Mesendoderm (in vitro differentiated cells): ENCODE data around the gene FAM199X.

Source experiments
- DNase-seq: peaks from one replicate; pipeline ENCODE4 v3.0.0; 2013
- H2AK5ac ChIP-seq: 2 replicates; pipeline ENCODE4 v1.6.1; 2013; ENCODE audit warnings: low read length, inconsistent platforms
- H2BK120ac ChIP-seq: 2 replicates; pipeline ENCODE4 v1.6.1; 2013; ENCODE audit warnings: low read depth, mild to moderate bottlenecking, low read length, moderate library complexity, mixed read lengths
- H2BK15ac ChIP-seq: replicated peaks from 2 replicates; pipeline ENCODE4 v1.6.1; 2013; ENCODE audit warnings: low read depth, mild to moderate bottlenecking, moderate library complexity
- H2BK5ac ChIP-seq: 2 replicates; pipeline ENCODE4 v1.6.1; 2013; ENCODE audit warnings: low read length, inconsistent platforms
- H3K18ac ChIP-seq: 2 replicates; pipeline ENCODE4 v1.6.1; 2013; ENCODE audit warnings: mild to moderate bottlenecking, low read length, mixed read lengths
- H3K23ac ChIP-seq: one replicate; pipeline ENCODE4 v1.6.1; 2013; ENCODE audit warnings: low read length
- H3K27ac ChIP-seq: 2 replicates; pipeline ENCODE4 v1.5.1; 2013; ENCODE audit warnings: low read depth, mild to moderate bottlenecking, inconsistent platforms, low read length, moderate library complexity
- H3K27me3 ChIP-seq: 2 replicates; pipeline ENCODE4 v1.6.1; 2013; ENCODE audit warnings: low read length, control low read depth, mild to moderate bottlenecking, inconsistent platforms; ENCODE audit not compliant: insufficient read depth, poor library complexity
- H3K36me3 ChIP-seq: 2 replicates; pipeline ENCODE4 v1.6.1; 2013; ENCODE audit warnings: low read length, inconsistent platforms; ENCODE audit not compliant: control insufficient read depth, insufficient read depth
- H3K4ac ChIP-seq: one replicate; pipeline ENCODE4 v1.6.1; 2013; ENCODE audit warnings: low read depth, mild to moderate bottlenecking, low read length, moderate library complexity
- H3K4me1 ChIP-seq: 2 replicates; pipeline ENCODE4 v1.6.1; 2013; ENCODE audit warnings: low read depth, low read length, inconsistent platforms; ENCODE audit not compliant: control insufficient read depth
- H3K4me2 ChIP-seq: 2 replicates; pipeline ENCODE4 v1.6.1; 2013; ENCODE audit warnings: low read length
- H3K4me3 ChIP-seq: 2 replicates; pipeline ENCODE4 v1.5.1; 2013; ENCODE audit warnings: mild to moderate bottlenecking, low read length
- H3K56ac ChIP-seq: one replicate; pipeline ENCODE4 v1.6.1; 2013; ENCODE audit warnings: low read length
- H3K79me1 ChIP-seq: 2 replicates; pipeline ENCODE4 v1.6.1; 2013; ENCODE audit warnings: low read length, inconsistent platforms
- H3K79me2 ChIP-seq: 2 replicates; pipeline ENCODE4 v1.6.1; 2013; ENCODE audit warnings: mild to moderate bottlenecking, low read length; ENCODE audit not compliant: control insufficient read depth, insufficient read depth
- H3K9ac ChIP-seq: 2 replicates; pipeline ENCODE4 v1.6.1; 2013; ENCODE audit warnings: low read length, inconsistent platforms
- H4K5ac ChIP-seq: one replicate; pipeline ENCODE4 v1.6.1; 2013; ENCODE audit warnings: low read length
- H4K8ac ChIP-seq: one replicate; pipeline ENCODE4 v1.6.1; 2013; ENCODE audit warnings: low read depth, mild to moderate bottlenecking, control low read depth, low read length, moderate library complexity
- WGBS: extraction: QIAGEN DNeasy Blood & Tissue Kit; methylation state at CpG from one replicate; pipeline ENCODE4 v1.1.7; 2013; ENCODE audit warnings: low lambda C conversion rate, missing lambda C conversion rate; ENCODE audit not compliant: insufficient coverage; ENCODE audit errors: extremely low coverage; 5-methylcytosine and 5-hydroxymethylcytosine counted together

Gene FAM199X

GRCh38 chrX:104172788-104173187 is 6.5 kb downstream of the FAM199X start:
- no peak overlapping the region for H3K4me2 ChIP-seq
- no peak overlapping the region for H3K4ac ChIP-seq
- no peaks in the 10 kb centered on the region for H3K79me1 ChIP-seq
- H2BK15ac ChIP-seq, result no peak overlapping the region
- H3K79me2 ChIP-seq, result no peaks in the 10 kb centered on the region
- H4K8ac ChIP-seq, result no peak overlapping the region
- H3K4me1 ChIP-seq, result no peaks in the 10 kb centered on the region
- no peak overlapping the region for H3K9ac ChIP-seq
- no peak overlapping the region for H3K56ac ChIP-seq
- no peak overlapping the region for H3K27ac ChIP-seq
- no peak overlapping the region for H3K23ac ChIP-seq
- no CpG with 5 or more reads among the region's 2 CpGs for WGBS
- DNase-seq, result no peak
- no peak overlapping the region for H4K5ac ChIP-seq
- no peaks in the 10 kb centered on the region for H3K36me3 ChIP-seq
- no peaks in the 10 kb centered on the region for H3K27me3 ChIP-seq
- H2AK5ac ChIP-seq, result no peak overlapping the region
- H3K4me3 ChIP-seq, result no peak overlapping the region
- no peak overlapping the region for H2BK120ac ChIP-seq
- no peak overlapping the region for H3K18ac ChIP-seq
- H2BK5ac ChIP-seq, result no peak overlapping the region

GRCh38 chrX:104173841-104174240 is 7.6 kb downstream of the FAM199X start:
- Histone ChIP-seq H3K9ac (no peak overlapping the region), H2BK5ac (no peak overlapping the region), H3K36me3 (no peaks in the 10 kb centered on the region), H3K4ac (no peak overlapping the region), H2AK5ac (no peak overlapping the region), H3K18ac (no peak overlapping the region), H3K27ac (no peak overlapping the region), H2BK120ac (no peak overlapping the region), H3K27me3 (no peaks in the 10 kb centered on the region), H4K5ac (no peak overlapping the region), H3K56ac (no peak overlapping the region), H3K4me2 (no peak overlapping the region), H3K4me1 (no peaks in the 10 kb centered on the region), H3K4me3 (no peak overlapping the region), H3K79me1 (no peaks in the 10 kb centered on the region), H2BK15ac (no peak overlapping the region), H3K79me2 (no peaks in the 10 kb centered on the region), H3K23ac (no peak overlapping the region), H4K8ac (no peak overlapping the region)
- no peak for DNase-seq
- WGBS, result no CpG with 5 or more reads among the region's 6 CpGs

GRCh38 chrX:104183685-104184084 is 17.4 kb downstream of the FAM199X start:
- no peaks in the 10 kb centered on the region for H3K79me2 ChIP-seq
- H2AK5ac ChIP-seq, result no peak overlapping the region
- no peaks in the 10 kb centered on the region for H3K4me1 ChIP-seq
- H2BK15ac ChIP-seq, result no peak overlapping the region
- no peak overlapping the region for H3K18ac ChIP-seq
- no peaks in the 10 kb centered on the region for H3K36me3 ChIP-seq
- H4K5ac ChIP-seq, result no peak overlapping the region
- H3K27ac ChIP-seq, result no peak overlapping the region
- H4K8ac ChIP-seq, result no peak overlapping the region
- no peak overlapping the region for H3K23ac ChIP-seq
- H3K56ac ChIP-seq, result no peak overlapping the region
- H2BK120ac ChIP-seq, result no peak overlapping the region
- no peak overlapping the region for H3K9ac ChIP-seq
- no peak overlapping the region for H2BK5ac ChIP-seq
- H3K4me3 ChIP-seq, result no peak overlapping the region
- no CpG with 5 or more reads among the region's 4 CpGs for WGBS
- H3K4me2 ChIP-seq, result no peak overlapping the region
- no peaks in the 10 kb centered on the region for H3K79me1 ChIP-seq
- no peaks in the 10 kb centered on the region for H3K27me3 ChIP-seq
- no peak overlapping the region for H3K4ac ChIP-seq
- no peak for DNase-seq

- Histone ChIP-seq H3K23ac (no peak overlapping the region), H3K36me3 (no peaks in the 10 kb centered on the region), H2BK5ac (no peak overlapping the region), H3K9ac (no peak overlapping the region), H2BK120ac (no peak overlapping the region), H3K4me3 (no peak overlapping the region), H4K5ac (no peak overlapping the region), H3K27ac (no peak overlapping the region), H3K27me3 (no peaks in the 10 kb centered on the region), H2BK15ac (no peak overlapping the region), H3K4ac (no peak overlapping the region), H3K18ac (no peak overlapping the region), H3K79me2 (no peaks in the 10 kb centered on the region), H3K56ac (no peak overlapping the region), H4K8ac (no peak overlapping the region), H3K4me1 (no peaks in the 10 kb centered on the region), H2AK5ac (no peak overlapping the region), H3K79me1 (no peaks in the 10 kb centered on the region), H3K4me2 (no peak overlapping the region)
- DNase-seq, result no peak
- WGBS, result no CpG with 5 or more reads among the region's 8 CpGs
Measured at GRCh38 chrX:104187931-104188330, 21.7 kb downstream of the FAM199X start.

GRCh38 chrX:104189837-104190236 is 23.6 kb downstream of the FAM199X start:
- H3K27ac ChIP-seq, result no peak overlapping the region
- no CpG with 5 or more reads among the region's 5 CpGs for WGBS
- H3K4ac ChIP-seq, result no peak overlapping the region
- no peak overlapping the region for H3K56ac ChIP-seq
- no peak for DNase-seq
- no peaks in the 10 kb centered on the region for H3K79me2 ChIP-seq
- no peaks in the 10 kb centered on the region for H3K79me1 ChIP-seq
- no peak overlapping the region for H2BK5ac ChIP-seq
- no peak overlapping the region for H4K8ac ChIP-seq
- no peak overlapping the region for H2BK15ac ChIP-seq
- H3K4me1 ChIP-seq, result no peaks in the 10 kb centered on the region
- H3K9ac ChIP-seq, result no peak overlapping the region
- no peaks in the 10 kb centered on the region for H3K27me3 ChIP-seq
- H3K4me2 ChIP-seq, result no peak overlapping the region
- H4K5ac ChIP-seq, result no peak overlapping the region
- H3K23ac ChIP-seq, result no peak overlapping the region
- no peak overlapping the region for H3K18ac ChIP-seq
- no peak overlapping the region for H3K4me3 ChIP-seq
- H3K36me3 ChIP-seq, result no peaks in the 10 kb centered on the region
- H2AK5ac ChIP-seq, result no peak overlapping the region
- no peak overlapping the region for H2BK120ac ChIP-seq

- Histone ChIP-seq H2BK120ac (no peak overlapping the region), H4K8ac (no peak overlapping the region), H3K79me2 (no peaks in the 10 kb centered on the region), H3K79me1 (no peaks in the 10 kb centered on the region), H3K27me3 (no peaks in the 10 kb centered on the region), H3K27ac (no peak overlapping the region), H3K18ac (no peak overlapping the region), H3K4me3 (no peak overlapping the region), H3K23ac (no peak overlapping the region), H2BK15ac (no peak overlapping the region), H3K56ac (no peak overlapping the region), H3K4me1 (no peaks in the 10 kb centered on the region), H4K5ac (no peak overlapping the region), H3K4ac (no peak overlapping the region), H3K36me3 (no peaks in the 10 kb centered on the region), H2BK5ac (no peak overlapping the region), H3K9ac (no peak overlapping the region), H2AK5ac (no peak overlapping the region), H3K4me2 (no peak overlapping the region)
- DNase-seq, result no peak
- WGBS, result no CpG with 5 or more reads among the region's 2 CpGs
Measured at GRCh38 chrX:104193485-104193884, 27.2 kb downstream of the FAM199X start.
